ENCODE measurements around the gene TSSC4.

Gene TSSC4

GRCh38 chr11:2391181-2391975 lies 9.2 kb upstream of the TSSC4 start:
- no peak overlapping the region for H3K9ac ChIP-seq
- no peak overlapping the region for H3K4me2 ChIP-seq
- no peaks in the 10 kb centered on the region for H3K36me3 ChIP-seq (ENCODE audit: insufficient read depth)
- peaks cover 34% of the 10 kb centered on the region for H3K4me1 ChIP-seq (ENCODE audit: low read depth, poor library complexity, severe bottlenecking)
- H2AFZ ChIP-seq (ENCODE audit: low read depth) = no peak overlapping the region
- H3K4me3 ChIP-seq (IDR thresholded peaks at IDR 0.05; ENCODE audit: insufficient read depth, low read depth, low read length) = no peak overlapping the region
- H4K20me1 ChIP-seq (ENCODE audit: insufficient read depth) = no peaks in the 10 kb centered on the region
- H3K79me2 ChIP-seq (ENCODE audit: insufficient read depth, low read depth) = no peaks in the 10 kb centered on the region
- no peaks in the 10 kb centered on the region for H3K27me3 ChIP-seq (ENCODE audit: insufficient read depth, low read depth)
- H3K27ac ChIP-seq = no peak overlapping the region
- no peak for TF ChIP-seq CTCF (conservative IDR thresholded peaks at IDR 0.05; ENCODE audit: low read depth, low read length)

- no peak overlapping the region for H3K27ac ChIP-seq
- no peak for TF ChIP-seq CTCF (conservative IDR thresholded peaks at IDR 0.05; ENCODE audit: low read depth, low read length)
- H4K20me1 ChIP-seq (ENCODE audit: insufficient read depth) = no peaks in the 10 kb centered on the region
- no peaks in the 10 kb centered on the region for H3K36me3 ChIP-seq (ENCODE audit: insufficient read depth)
- no peak overlapping the region for H3K4me3 ChIP-seq (IDR thresholded peaks at IDR 0.05; ENCODE audit: insufficient read depth, low read depth, low read length)
- H3K9ac ChIP-seq = no peak overlapping the region
- no peaks in the 10 kb centered on the region for H3K27me3 ChIP-seq (ENCODE audit: insufficient read depth, low read depth)
- H3K4me2 ChIP-seq = no peak overlapping the region
- H3K79me2 ChIP-seq (ENCODE audit: insufficient read depth, low read depth) = no peaks in the 10 kb centered on the region
- peaks cover 24% of the 10 kb centered on the region for H3K4me1 ChIP-seq (ENCODE audit: low read depth, poor library complexity, severe bottlenecking)
- no peak overlapping the region for H2AFZ ChIP-seq (ENCODE audit: low read depth)
Measured at GRCh38 chr11:2392241-2392959, 8.2 kb upstream of the TSSC4 start.

GRCh38 chr11:2393111-2393868 lies 7.3 kb upstream of the TSSC4 start:
- Histone ChIP-seq H3K4me2 (no peak overlapping the region), H3K27ac (no peak overlapping the region), H3K4me1 (ENCODE audit: low read depth, poor library complexity, severe bottlenecking) (peaks cover 15% of the 10 kb centered on the region), H3K79me2 (ENCODE audit: insufficient read depth, low read depth) (no peaks in the 10 kb centered on the region), H2AFZ (ENCODE audit: low read depth) (no peak overlapping the region), H3K4me3 (IDR thresholded peaks at IDR 0.05; ENCODE audit: insufficient read depth, low read depth, low read length) (no peak overlapping the region), H3K36me3 (ENCODE audit: insufficient read depth) (no peaks in the 10 kb centered on the region), H3K9ac (no peak overlapping the region), H4K20me1 (ENCODE audit: insufficient read depth) (no peaks in the 10 kb centered on the region), H3K27me3 (ENCODE audit: insufficient read depth, low read depth) (no peaks in the 10 kb centered on the region)
- TF ChIP-seq CTCF (conservative IDR thresholded peaks at IDR 0.05; ENCODE audit: low read depth, low read length) = no peak

- Histone ChIP-seq H2AFZ (ENCODE audit: low read depth) (no peak overlapping the region), H3K4me3 (IDR thresholded peaks at IDR 0.05; ENCODE audit: insufficient read depth, low read depth, low read length) (no peak overlapping the region), H3K4me1 (ENCODE audit: low read depth, poor library complexity, severe bottlenecking) (peaks cover 10% of the 10 kb centered on the region), H4K20me1 (ENCODE audit: insufficient read depth) (no peaks in the 10 kb centered on the region), H3K4me2 (no peak overlapping the region), H3K27ac (no peak overlapping the region), H3K36me3 (ENCODE audit: insufficient read depth) (no peaks in the 10 kb centered on the region), H3K27me3 (ENCODE audit: insufficient read depth, low read depth) (no peaks in the 10 kb centered on the region), H3K79me2 (ENCODE audit: insufficient read depth, low read depth) (no peaks in the 10 kb centered on the region), H3K9ac (no peak overlapping the region)
- TF ChIP-seq CTCF (conservative IDR thresholded peaks at IDR 0.05; ENCODE audit: low read depth, low read length) = no peak
Measured at GRCh38 chr11:2393941-2394817, 6.4 kb upstream of the TSSC4 start.
